SK-N-SH (cell line): Measurements from ENCODE around the gene FIGNL2. TPM values are rescaled to one million over a fixed set of nuclear protein-coding genes. Genes with fewer than 3 reads are reported as not detected.

ENCODE experiments used
- CTCF ChIA-PET: fragments of 300-600, 350-600 bp; formaldehyde crosslinking; extraction: SDS; loops from one replicate; lab custom pipeline; 2021; lab: Yijun Ruan, JAX
- POLR2A ChIA-PET: fragments of 350-600 bp; sonication (Branson Sonifier 250); formaldehyde crosslinking; extraction: SDS; loops from one replicate; lab custom pipeline; 2020; ENCODE audit warnings: antibody characterized with exemption, inconsistent platforms; lab: Yijun Ruan, JAX
- DNase-seq: peaks from one replicate; pipeline ENCODE4 v3.0.0; 2012
- H2AFZ ChIP-seq: fragments of 200-600 bp; sonication (generic); 2 replicates; pipeline ENCODE4 v1.8.1; 2016; ENCODE audit warnings: antibody characterized with exemption, mild to moderate bottlenecking, low read depth
- H3F3A ChIP-seq: fragments of 200-600 bp; sonication (generic); replicated peaks from 2 replicates; pipeline ENCODE3; 2016; ENCODE audit warnings: antibody characterized with exemption, mild to moderate bottlenecking; ENCODE audit not compliant: insufficient read depth
- H3K27ac ChIP-seq, 2 experiments: fragments of 200-500 bp in 1 of 2; fragments of 200-600 bp in 1 of 2; sonication (Bioruptor generic) in 1 of 2; sonication (generic), shearing (Covaris generic) in 1 of 2; 2 replicates each; pipeline versions ENCODE4 v1.5.1 to v1.6.1; 2014 to 2016; ENCODE audit warnings: low read depth in 2 of 2, inconsistent platforms in 1 of 2, low read length in 1 of 2, mild to moderate bottlenecking in 1 of 2, mixed read lengths in 1 of 2
- H3K27me3 ChIP-seq: fragments of 200-600 bp; sonication (generic), shearing (Covaris generic); 2 replicates; pipeline ENCODE4 v1.6.1; 2016; ENCODE audit warnings: mixed run types; ENCODE audit not compliant: insufficient read depth
- H3K36me3 ChIP-seq, 2 experiments: fragments of 200-500 bp in 1 of 2; fragments of 200-600 bp in 1 of 2; sonication (Bioruptor generic) in 1 of 2; sonication (generic) in 1 of 2; replicated peaks in 1 of 2; 2 replicates each; pipeline versions ENCODE3 to v1.5.1; 2014 to 2016; ENCODE audit warnings: low read length in 1 of 2, mild to moderate bottlenecking in 1 of 2; ENCODE audit not compliant: insufficient read depth in 2 of 2, control insufficient read depth in 1 of 2
- H3K4me1 ChIP-seq, 2 experiments: fragments of 200-500 bp in 1 of 2; fragments of 200-600 bp in 1 of 2; sonication (Bioruptor generic) in 1 of 2; sonication (generic), shearing (Covaris generic) in 1 of 2; 2 replicates each; pipeline versions ENCODE4 v1.5.1 to v1.6.1; 2014 to 2016; ENCODE audit warnings: low read depth in 1 of 2, low read length in 1 of 2, mixed run types in 1 of 2; ENCODE audit not compliant: insufficient read depth in 2 of 2, control insufficient read depth in 1 of 2
- H3K4me2 ChIP-seq: fragments of 200-600 bp; sonication (generic), shearing (Covaris generic); 2 replicates; pipeline ENCODE4 v1.6.1; 2017; ENCODE audit warnings: mixed run types
- H3K4me3 ChIP-seq, 2 experiments: fragments of 200-500 bp in 1 of 2; fragments of 200-600 bp in 1 of 2; sonication (Bioruptor generic) in 1 of 2; sonication (generic), shearing (Covaris generic) in 1 of 2; 2 replicates each; pipeline versions ENCODE4 v1.5.1 to v1.8.1; 2014 to 2016; ENCODE audit warnings: low read depth in 2 of 2, inconsistent platforms in 1 of 2, low read length in 1 of 2, mild to moderate bottlenecking in 1 of 2, mixed read lengths in 1 of 2, moderate library complexity in 1 of 2
- H3K79me2 ChIP-seq: fragments of 200-600 bp; sonication (generic); 2 replicates; pipeline ENCODE4 v1.8.1; 2017; ENCODE audit warnings: mild to moderate bottlenecking; ENCODE audit not compliant: insufficient read depth
- H3K9ac ChIP-seq: fragments of 200-600 bp; sonication (generic); 2 replicates; pipeline ENCODE4 v1.6.1; 2017; ENCODE audit warnings: mixed run types
- H3K9me2 ChIP-seq: fragments of 200-600 bp; sonication (generic); 2 replicates; pipeline ENCODE4 v1.6.1; 2017; ENCODE audit warnings: mixed run types
- H3K9me3 ChIP-seq: fragments of 200-600 bp; sonication (generic); 2 replicates; pipeline ENCODE4 v1.6.1; 2017; ENCODE audit warnings: mixed run types, mild to moderate bottlenecking, moderate library complexity
- H4K20me1 ChIP-seq: fragments of 200-600 bp; sonication (generic); 2 replicates; pipeline ENCODE4 v1.6.1; 2017; ENCODE audit warnings: mild to moderate bottlenecking, mixed run types; ENCODE audit not compliant: insufficient read depth
- CHD2 ChIP-seq: fragments of 150-350 bp; IDR thresholded peaks from 2 replicates; pipeline ENCODE4 v1.6.1; 2018; ENCODE audit warnings: low read length; ENCODE audit not compliant: partially characterized antibody
- ELF1 ChIP-seq: IDR thresholded peaks from 2 replicates; pipeline ENCODE4 v1.4.0; 2012
- EP300 ChIP-seq, 2 experiments: IDR thresholded peaks; 2 replicates each; pipeline versions ENCODE4 v1.4.0 to v1.6.1; 2012; ENCODE audit warnings: borderline replicate concordance in 1 of 2, low read depth in 1 of 2, low read length in 1 of 2
- GABPA ChIP-seq: IDR thresholded peaks from 2 replicates; pipeline ENCODE4 v1.4.0; 2012; ENCODE audit warnings: low read depth, mild to moderate bottlenecking
- GATA2 ChIP-seq: sonication (generic); formaldehyde crosslinking; IDR thresholded peaks from 2 replicates; pipeline ENCODE4 v1.5.0; 2020; ENCODE audit warnings: mild to moderate bottlenecking, missing genetic modification reagents
- MXI1 ChIP-seq: IDR thresholded peaks from 2 replicates; pipeline ENCODE4 v1.6.1; 2012; ENCODE audit warnings: mild to moderate bottlenecking, low read depth, low read length, improper control_type of control experiment
- PBX3 ChIP-seq: IDR thresholded peaks from 2 replicates; pipeline ENCODE4; 2012
- RAD21 ChIP-seq: IDR thresholded peaks from 2 replicates; pipeline ENCODE4 v1.6.1; 2012; ENCODE audit warnings: mild to moderate bottlenecking, low read length
- RFX5 ChIP-seq: IDR thresholded peaks from 2 replicates; pipeline ENCODE4 v1.6.1; 2012; ENCODE audit warnings: mild to moderate bottlenecking, improper control_type of control experiment, low read length
- SMC3 ChIP-seq: IDR thresholded peaks from 2 replicates; pipeline ENCODE4 v1.6.1; 2012; ENCODE audit warnings: low read depth, low read length, improper control_type of control experiment
- TEAD4 ChIP-seq: IDR thresholded peaks from 2 replicates; pipeline ENCODE4 v1.4.0; 2012; ENCODE audit warnings: mild to moderate bottlenecking, borderline replicate concordance; ENCODE audit not compliant: insufficient read depth
- WGBS: methylation state at CpG from one replicate; pipeline ENCODE4 v1.1.6; 2017; ENCODE audit warnings: low lambda C conversion rate; 5-methylcytosine and 5-hydroxymethylcytosine counted together
- polyA plus RNA-seq, 3 experiments: library from polyadenylated mRNA; depleted of rRNA; stranded (reverse); fragments of >200 nt; gene quantifications; 2 replicates each; pipeline ENCODE4 v1.2.3, GENCODE V29; 2012

FIGNL2 gene
- polyA plus RNA-seq, 1 of the 3 experiments (the other 2 are of a cell fraction), result 0.05 TPM

- POLR2A ChIA-PET, result interaction anchor here (0.7 kb wide), 1 partner anchor 409 kb away, joined by 3 read pairs; no protein-coding TSS in a partner anchor
- no peak overlapping the region; a peak in 1 of 4 replicates for H3K27ac ChIP-seq
Observed at GRCh38 chr12:51827925-51828818, 20.3 kb downstream of the FIGNL2 start.

GRCh38 chr12:51826881-51827280 is 21.6 kb downstream of the FIGNL2 start:
- no peak overlapping the region for H3K27ac ChIP-seq
- no peaks in the 10 kb centered on the region for H3K27me3 ChIP-seq
- no peaks in the 10 kb centered on the region for H3K79me2 ChIP-seq
- 74% methylated on average over 4 of the region's 4 CpGs for WGBS
- H3K9me2 ChIP-seq, result no peaks in the 10 kb centered on the region
- H3K4me3 ChIP-seq, result no peak overlapping the region
- no peak overlapping the region for H3K4me2 ChIP-seq
- H3F3A ChIP-seq, result peaks cover 10% of the 10 kb centered on the region
- no peak overlapping the region for H2AFZ ChIP-seq
- H3K36me3 ChIP-seq, result no peaks in the 10 kb centered on the region
- H3K9ac ChIP-seq, result no peak overlapping the region
- CTCF ChIA-PET, result interaction anchor here (1.2 to 4.9 kb wide), 2 partner anchors 13 to 47 kb away, joined by 5 to 46 read pairs; a partner anchor contains a TSS
- H4K20me1 ChIP-seq, result no peaks in the 10 kb centered on the region
- TF ChIP-seq GABPA (no peak), MXI1 (peak; percentile 34; the same call in 1 of the 2 replicates)
- TF ChIP-seq, all 33 proteins: peak for 1
- DNase-seq, result peak; percentile 59
- POLR2A ChIA-PET, result no interaction called here
- Histone ChIP-seq H3K4me1 (peaks cover 0 to 16% of the 10 kb centered on the region in 2 experiments; a peak in 1 of 4 replicates), H3K9me3 (no peaks in the 10 kb centered on the region)

More at GRCh38 chr12:51827925-51828818, 20.3 kb downstream of the FIGNL2 start:
- H3K4me3 ChIP-seq, result no peak overlapping the region
- H3K79me2 ChIP-seq, result no peaks in the 10 kb centered on the region
- no peaks in the 10 kb centered on the region for H3K9me3 ChIP-seq
- no peak overlapping the region for H3K4me2 ChIP-seq
- no peak overlapping the region for H3K9ac ChIP-seq
- no peak overlapping the region for H2AFZ ChIP-seq
- H3K9me2 ChIP-seq, result no peaks in the 10 kb centered on the region
- H3K4me1 ChIP-seq, result peaks cover 0 to 16% of the 10 kb centered on the region in 2 experiments; a peak in 1 of 4 replicates
- CTCF ChIA-PET, result interaction anchor here (0.7 to 1.8 kb wide), 8 partner anchors 11 to 408 kb away, joined by 3 to 4 read pairs (median 3); partner anchors contain the start of gene SLC4A8
- no peak for TF ChIP-seq TEAD4
- no peak for TF ChIP-seq RAD21
- TF ChIP-seq MXI1, result no peak
- no peak for TF ChIP-seq ELF1
- no peak for TF ChIP-seq RFX5
- TF ChIP-seq PBX3, result no peak
- no peak for TF ChIP-seq CHD2
- no peak for TF ChIP-seq GATA2 (CRISPR knock-in tag)
- TF ChIP-seq EP300 (IDR thresholded peaks at IDR 0.05; ENCODE audit: borderline replicate concordance in 1 of 2, low read depth in 1 of 2, low read length in 1 of 2), result no peak
- no peak for TF ChIP-seq SMC3
- H3K36me3 ChIP-seq, result no peaks in the 10 kb centered on the region
- H3K27me3 ChIP-seq, result no peaks in the 10 kb centered on the region
- WGBS, result 80% methylated on average over 9 of the region's 11 CpGs
- no peaks in the 10 kb centered on the region for H4K20me1 ChIP-seq
- DNase-seq, result no peak
- H3F3A ChIP-seq, result peaks cover 3% of the 10 kb centered on the region
